Retinal pigment epithelial cell (primary cell): ENCODE data around the gene SLC25A20.
"Not testable (repeated sequence)": the region's sequence is repeated elsewhere in the genome, so short reads cannot be mapped to it uniquely, and the experiment has no call there.

ENCODE experiments used
- DNase-seq: peaks from one replicate; pipeline ENCODE4 v3.0.0-alpha.2; 2010; ENCODE audit warnings: low read depth
- H3K4me3 ChIP-seq: 2 replicates; pipeline ENCODE4 v1.5.1; 2011; ENCODE audit warnings: mild to moderate bottlenecking, low read length, control low read depth, moderate library complexity
- CTCF ChIP-seq: conservative IDR thresholded peaks from 2 replicates; pipeline ENCODE4 v1.5.1; 2011; ENCODE audit warnings: low read depth, low read length, control low read depth, inconsistent platforms

Gene SLC25A20

GRCh38 chr3:48847053-48847503, 51.6 kb downstream of the SLC25A20 start:
- no peak for TF ChIP-seq CTCF
- DNase-seq = no peak
- H3K4me3 ChIP-seq = peak overlapping the region; percentile 57

- H3K4me3 ChIP-seq = no peak overlapping the region
- no peak for TF ChIP-seq CTCF
- no peak for DNase-seq
These were observed 53.5 kb downstream of the SLC25A20 start for GRCh38 chr3:48845170-48845569.

GRCh38 chr3:48837163-48837562, 61.5 kb downstream of the SLC25A20 start:
- H3K4me3 ChIP-seq = no peak overlapping the region
- TF ChIP-seq CTCF = no peak

GRCh38 chr3:48835650-48836366, 62.9 kb downstream of the SLC25A20 start:
- TF ChIP-seq CTCF = no peak
- no peak overlapping the region for H3K4me3 ChIP-seq
- DNase-seq = no peak

More at GRCh38 chr3:48837163-48837562, 61.5 kb downstream of the SLC25A20 start:
- DNase-seq = no peak

GRCh38 chr3:48832684-48833083, 66.0 kb downstream of the SLC25A20 start:
- H3K4me3 ChIP-seq = no peak overlapping the region
- DNase-seq = no peak
- no peak for TF ChIP-seq CTCF

GRCh38 chr3:48830715-48831114, 68.0 kb downstream of the SLC25A20 start:
- no peak for DNase-seq
- no peak for TF ChIP-seq CTCF
- no peak overlapping the region for H3K4me3 ChIP-seq

GRCh38 chr3:48829525-48829924, 69.2 kb downstream of the SLC25A20 start:
- not testable (repeated sequence) for DNase-seq, H3K4me3 ChIP-seq

GRCh38 chr3:48827874-48828273, 70.8 kb downstream of the SLC25A20 start:
- H3K4me3 ChIP-seq, DNase-seq: not testable (repeated sequence)
